ENCODE data around the gene HTT.

The HTT gene

DNA sequence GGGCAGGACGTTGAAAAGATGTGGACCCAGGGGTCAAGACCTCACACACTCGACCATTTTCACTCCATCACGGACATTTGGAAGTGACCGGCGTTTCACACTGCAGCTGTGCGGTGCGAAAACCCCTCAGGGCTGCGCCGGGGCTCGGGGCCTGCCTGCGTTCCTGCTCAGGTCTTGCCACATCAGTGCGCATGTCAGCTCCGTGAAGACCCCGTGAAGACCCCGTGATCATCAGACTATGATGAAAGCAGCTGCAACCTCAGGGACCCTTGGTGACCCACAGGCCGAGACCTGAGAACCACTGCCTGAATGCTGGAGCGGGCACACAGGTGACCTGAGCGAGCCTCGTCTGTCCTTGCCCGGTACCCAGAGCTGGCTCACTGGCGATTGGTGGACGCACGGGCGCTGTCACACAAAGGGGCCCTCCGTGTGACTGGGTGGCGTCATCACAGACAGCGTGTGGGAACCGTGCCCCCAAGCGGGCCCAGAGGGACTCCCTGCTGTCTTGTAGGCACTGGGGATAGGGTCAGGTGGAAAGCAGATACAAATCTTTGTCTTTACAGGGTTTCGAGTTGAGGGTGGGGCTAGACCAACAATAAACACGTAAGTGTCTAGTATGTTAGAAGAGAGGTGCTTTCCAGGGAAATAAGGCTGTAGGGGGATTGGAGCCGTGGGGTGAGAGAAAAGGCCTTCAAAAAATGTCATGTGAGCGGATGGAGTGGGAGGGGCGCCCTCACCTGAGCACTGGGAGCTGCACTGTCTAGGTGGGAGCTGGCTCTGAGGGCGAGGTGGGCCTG is 187.1 kb downstream of the HTT start:
- no peak for DNase-seq (ENCODE audit: low read depth in 1 of 2, low spot score in 1 of 2)

DNA sequence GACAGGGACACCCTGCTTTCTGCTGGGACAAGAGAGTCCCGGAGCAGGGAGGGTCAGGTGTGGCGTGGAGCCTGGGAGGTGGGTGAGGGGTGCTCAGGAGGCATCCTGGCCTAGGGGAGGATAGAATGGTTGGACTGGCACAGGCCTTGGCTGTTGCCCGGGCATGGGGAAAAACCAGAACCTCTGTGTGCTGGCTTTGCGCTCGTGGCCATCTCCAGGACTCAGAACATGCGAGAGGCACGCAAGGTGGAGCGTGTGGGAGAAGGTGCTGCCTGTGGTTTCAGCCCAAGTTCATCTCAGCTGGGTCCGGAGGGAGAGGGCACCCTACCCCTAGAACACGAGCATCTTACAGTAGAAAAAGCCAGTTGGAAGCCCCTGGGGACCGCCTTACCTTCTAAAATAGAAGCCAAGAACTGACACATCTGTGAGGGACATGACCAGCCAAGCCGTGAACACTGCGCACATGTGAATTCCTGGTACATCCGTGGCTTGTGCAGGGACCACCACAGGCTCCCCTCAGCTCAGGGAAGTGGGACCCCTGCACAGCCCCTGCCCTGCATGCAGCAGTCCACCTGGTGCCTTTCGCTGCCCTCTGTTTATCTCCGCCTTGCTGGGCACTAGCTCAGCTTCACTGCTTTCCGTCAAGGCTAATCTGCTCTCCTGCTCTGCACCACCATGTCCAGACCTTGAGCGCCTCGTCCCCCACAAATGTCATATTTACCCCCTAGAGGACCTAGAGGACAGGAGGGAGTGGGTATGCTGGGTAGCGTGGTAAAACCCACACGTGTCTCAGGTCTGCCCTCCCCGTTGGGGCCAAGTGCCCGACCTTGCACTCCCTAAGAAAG is 187.9 kb downstream of the HTT start:
- DNase-seq (ENCODE audit: low read depth in 1 of 2, low spot score in 1 of 2): no peak

DNA sequence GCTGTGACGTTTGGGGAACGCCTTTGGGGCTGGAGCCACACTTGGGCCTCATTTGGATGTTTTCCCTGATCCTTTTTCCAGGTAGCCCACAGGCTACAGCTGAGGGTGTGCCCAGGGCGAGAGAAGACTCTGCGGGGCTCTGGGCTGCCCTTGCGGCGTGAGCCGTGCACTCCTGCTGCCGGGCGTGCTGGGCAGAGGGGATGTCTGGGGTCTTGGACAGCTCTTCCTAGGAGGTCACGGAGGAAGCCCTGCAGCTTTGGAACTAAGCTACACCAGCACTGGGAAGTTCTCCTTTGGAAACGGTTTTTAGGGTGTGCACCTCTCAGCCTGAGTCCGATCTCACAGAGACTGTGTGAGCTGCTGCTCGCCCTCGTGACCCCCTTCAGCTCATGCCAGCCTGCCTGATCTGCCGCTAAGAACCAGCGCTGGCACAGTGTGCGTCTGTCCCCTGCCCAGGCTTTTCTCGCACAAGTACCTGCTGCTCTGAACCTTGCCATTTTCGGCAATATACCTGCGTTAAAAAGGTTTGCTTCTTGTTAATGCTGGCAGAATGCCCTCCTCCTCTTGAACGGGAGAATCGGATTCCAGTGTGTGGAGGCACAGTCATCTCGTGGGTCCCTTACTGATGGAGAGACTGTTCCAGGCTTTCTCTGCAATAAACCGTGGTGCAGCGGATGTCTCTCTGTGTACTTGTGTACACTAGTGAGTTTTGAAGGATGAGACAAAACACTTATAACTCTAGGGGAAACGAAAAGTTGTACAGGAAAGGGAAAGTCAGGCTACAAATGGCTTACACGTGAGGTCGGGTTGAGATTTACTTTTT is 188.8 kb downstream of the HTT start:
- DNase-seq (ENCODE audit: low read depth in 1 of 2, low spot score in 1 of 2): no peak

DNA sequence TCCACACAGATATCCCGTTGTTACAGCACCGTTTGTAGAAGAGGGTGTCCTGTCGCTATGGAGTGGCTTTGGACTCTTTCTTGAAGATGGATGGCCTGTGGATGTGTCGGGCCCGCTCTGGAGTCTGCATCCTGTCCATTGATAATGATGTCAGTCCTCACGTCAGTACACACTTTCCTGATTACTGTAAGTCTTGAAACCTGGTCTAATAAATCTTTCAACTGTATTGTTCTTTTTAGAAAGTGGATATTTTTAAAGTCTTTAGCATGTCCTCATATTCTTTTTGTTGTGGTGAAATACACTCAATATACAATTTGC is 189.4 kb downstream of the HTT start:
- DNase-seq (ENCODE audit: low read depth in 1 of 2, low spot score in 1 of 2): no peak

DNA sequence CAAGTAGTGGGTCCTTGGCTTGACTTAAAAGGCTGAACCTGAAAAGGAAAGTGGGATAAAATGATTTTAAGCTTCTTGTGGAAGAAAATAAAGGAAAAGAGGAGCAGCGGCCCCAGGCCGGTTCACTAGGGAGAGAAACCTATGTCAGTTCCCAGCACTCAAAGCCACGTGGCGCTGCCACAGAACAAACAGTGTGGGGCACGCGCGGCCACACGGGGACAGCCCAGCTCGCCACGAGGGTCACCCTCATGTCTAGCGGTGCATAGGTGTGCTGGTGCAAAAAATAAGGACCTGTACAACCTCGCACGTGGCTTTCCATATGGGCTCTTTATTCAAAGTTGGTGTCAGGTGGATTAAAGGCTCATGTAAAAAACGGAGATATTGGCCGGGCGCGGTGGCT is 191.6 kb downstream of the HTT start:
- DNase-seq (ENCODE audit: low read depth in 1 of 2, low spot score in 1 of 2): no peak

DNA sequence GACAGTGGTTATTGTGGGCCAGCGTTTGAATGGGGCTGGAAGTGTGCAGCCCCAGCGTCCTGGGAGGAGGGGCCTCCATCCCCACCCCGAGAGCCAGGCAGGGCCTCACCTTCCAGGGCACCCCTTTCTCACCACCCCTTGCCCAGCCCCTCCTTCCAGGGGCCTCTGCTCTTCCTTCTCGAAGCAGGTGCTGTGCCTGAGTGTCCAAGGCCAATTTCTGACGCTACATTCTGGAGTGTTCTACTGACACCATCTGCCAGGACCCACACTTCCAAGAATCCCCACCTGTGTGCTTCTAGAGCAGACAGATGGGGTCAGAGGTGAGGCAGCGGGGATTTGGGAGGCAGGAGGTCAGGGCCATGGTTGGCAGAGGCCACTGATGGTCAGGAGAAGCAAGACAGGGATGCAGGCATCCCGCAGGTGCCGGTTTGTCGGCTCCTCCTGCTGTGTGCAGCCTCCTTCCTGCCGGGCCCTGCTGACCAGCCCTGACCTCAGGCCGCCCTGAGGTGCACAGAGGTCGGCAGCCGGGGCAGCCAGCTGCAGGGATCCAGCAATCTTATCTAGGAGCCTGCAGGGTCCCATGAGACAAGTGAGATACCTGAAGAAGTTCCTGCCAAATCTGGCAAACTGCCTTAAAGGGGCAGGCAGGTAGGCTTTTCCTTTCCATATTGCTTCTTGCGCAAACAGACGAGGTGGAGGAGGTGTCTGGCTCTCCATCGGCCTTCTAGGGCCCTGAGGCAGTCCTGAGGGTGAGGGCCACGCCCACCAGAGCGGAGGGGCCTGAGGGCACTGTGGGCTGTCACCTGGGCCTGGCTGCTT is 193.3 kb downstream of the HTT start:
- no peak for DNase-seq (ENCODE audit: low read depth in 1 of 2, low spot score in 1 of 2)

DNA sequence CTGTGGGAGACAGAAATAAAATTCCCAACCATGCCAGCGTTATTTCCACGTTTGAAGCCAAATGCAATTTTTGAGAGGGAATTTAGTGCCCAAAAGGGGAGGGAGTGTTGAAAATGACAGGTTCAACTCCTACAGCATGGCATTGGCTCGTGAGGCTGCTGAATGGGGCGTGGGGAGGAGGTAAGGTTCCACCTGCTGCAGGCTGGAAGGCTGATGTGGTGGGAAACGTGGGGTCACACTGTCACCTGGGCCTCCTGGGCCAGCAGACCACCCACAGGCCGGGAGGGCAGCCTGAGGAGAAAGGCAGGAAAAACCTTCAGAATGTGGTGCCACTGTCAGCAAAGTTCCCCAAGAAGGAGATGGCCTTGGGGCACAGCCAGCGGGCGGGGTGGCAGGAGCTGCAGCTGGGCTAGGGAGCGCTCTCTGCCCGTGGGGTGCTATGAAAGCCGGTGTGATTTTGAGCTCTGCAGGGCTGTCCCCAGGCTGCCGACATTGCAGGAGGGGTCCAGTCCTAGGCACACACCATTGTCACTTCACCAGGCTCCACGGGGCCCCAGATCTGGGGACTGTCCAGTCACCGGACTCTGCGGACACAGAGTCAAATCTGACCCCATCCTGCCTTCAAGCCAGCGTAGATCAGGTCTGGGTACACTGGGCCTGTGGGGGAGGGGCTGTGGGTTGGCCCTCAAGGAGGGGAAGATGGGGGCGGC is 194.1 kb downstream of the HTT start:
- no peak for DNase-seq (ENCODE audit: low read depth in 1 of 2, low spot score in 1 of 2)

DNA sequence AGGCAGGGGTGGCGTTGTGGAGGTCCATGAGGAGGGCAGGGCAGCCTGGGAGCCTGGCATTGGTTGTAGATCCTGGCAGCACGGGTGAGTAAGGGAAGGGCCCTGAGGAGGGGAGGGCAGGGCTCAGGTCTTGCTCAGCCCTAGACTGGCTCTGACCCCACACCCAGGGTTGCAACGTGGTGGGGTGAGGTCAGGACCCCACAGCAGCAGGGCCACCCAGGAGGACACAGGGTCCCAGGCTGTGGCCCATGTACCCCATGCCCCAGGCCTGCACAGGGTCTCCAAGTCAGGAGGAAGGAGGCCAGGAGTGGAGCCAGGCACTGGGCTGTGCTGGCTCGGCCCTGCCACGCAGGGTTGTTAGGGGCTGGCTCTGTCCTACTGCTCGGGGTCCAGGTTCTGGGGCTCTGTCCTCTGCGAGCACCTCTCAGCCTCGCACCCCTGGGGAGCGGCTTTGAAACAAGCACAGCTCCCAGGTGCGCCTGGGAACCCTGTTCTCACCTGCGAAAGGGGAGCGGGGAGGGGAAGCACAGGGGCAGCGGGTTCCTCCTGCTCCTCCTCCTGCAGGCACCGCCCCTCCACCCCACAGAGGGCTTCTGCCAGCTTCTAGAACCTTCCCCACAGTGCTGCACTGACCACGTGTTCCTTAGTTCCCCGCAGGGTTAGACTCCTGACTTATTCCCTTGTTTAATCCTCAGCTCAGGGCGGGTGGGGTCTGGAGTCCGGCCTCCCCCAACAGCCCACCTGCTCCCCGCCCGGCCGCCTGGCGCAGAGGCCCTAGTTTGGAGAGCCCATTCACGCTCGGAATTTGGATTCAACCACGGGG is 194.8 kb downstream of the HTT start:
- DNase-seq (ENCODE audit: low read depth in 1 of 2, low spot score in 1 of 2): no peak

DNA sequence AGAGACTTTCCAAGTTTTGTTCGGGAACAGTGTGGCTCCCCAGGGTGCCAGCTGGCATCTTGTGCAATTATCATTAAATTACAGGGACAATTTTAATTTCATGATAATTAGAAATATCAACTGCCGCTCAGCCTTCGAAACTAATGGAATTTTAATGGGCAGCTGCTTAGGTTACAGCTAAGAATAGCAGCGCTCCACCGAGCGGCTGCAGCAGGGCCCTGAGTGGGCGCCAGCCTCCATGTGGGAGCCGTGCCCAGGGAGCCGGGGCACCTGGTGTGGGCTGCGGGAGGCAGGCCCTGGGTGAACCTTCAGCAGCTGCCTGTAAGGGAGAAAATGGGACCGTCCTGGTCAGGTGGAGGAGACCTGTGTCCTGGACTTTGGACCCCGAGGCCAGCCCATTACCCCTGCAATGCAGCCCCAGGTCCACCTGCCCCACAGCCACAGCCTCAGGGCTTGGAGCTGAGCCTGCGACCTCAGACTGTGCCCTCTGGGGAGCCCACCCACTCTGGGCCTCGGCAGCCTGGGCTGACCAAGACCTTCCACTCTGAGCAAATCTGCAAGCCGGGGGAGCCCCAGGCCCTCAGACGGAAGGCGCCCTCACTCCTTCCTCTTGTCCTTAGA is 195.6 kb downstream of the HTT start:
- no peak for DNase-seq (ENCODE audit: low read depth in 1 of 2, low spot score in 1 of 2)

DNA sequence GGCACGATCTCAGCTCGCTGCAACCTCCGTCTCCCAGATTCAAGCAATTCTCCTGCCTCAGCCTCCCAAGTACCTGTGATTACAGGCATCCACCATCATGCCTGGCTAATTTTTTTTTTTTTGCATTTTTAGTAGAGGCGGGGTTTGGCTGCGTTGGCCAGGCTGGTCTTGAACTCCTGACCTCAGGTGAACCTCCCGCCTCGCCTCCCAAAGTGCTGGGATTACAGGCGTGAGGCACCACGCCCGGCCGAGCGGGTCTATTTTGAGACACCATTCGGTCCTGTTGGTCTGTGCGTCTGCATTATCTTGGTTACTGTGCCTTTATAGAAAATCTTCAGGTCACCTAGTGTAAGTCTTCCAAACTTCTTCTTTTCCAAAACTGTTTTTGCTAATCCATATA is 196.7 kb downstream of the HTT start:
- DNase-seq (ENCODE audit: low read depth in 1 of 2, low spot score in 1 of 2): no peak

DNA sequence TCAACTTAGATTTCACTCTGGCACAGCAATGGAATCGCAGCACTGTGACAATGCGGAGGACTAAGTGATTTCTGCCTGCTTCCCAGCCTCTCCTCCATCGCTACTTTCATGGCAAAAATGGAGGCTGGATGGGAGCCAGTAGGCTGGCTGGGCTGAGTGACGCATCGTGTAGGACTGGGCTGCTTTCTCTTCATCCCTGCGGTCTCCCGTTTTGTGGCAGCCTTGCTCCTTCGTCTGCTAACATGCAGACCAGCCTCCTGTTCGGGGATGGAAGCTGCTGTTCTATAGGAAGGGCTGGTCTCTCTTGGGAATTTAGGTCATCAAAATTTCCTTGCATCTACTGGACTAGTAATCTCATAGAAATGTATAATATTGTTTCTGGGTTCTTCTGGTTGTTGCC is 202.5 kb downstream of the HTT start:
- DNase-seq (ENCODE audit: low read depth in 1 of 2, low spot score in 1 of 2): no peak

DNA sequence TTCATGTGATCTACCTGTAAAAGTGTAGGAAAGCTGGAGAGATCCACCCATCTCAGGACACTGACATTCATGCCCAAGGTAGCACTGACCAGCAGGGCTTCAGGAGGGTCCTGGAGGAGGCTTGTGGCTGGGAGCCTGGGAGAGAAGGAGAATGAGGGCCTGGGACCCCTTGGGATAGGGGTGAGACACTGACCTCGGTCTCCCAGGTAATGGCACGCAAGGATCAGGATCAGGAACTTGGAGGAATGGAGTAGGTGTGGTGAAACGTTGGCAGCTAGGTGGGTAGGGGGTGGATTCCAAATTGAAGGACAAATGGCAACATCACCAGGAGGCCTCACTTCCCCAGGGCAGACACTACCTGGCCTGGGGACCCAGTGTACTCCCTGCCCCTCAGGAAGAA is 206.0 kb downstream of the HTT start:
- DNase-seq (ENCODE audit: low read depth in 1 of 2, low spot score in 1 of 2): no peak

DNA sequence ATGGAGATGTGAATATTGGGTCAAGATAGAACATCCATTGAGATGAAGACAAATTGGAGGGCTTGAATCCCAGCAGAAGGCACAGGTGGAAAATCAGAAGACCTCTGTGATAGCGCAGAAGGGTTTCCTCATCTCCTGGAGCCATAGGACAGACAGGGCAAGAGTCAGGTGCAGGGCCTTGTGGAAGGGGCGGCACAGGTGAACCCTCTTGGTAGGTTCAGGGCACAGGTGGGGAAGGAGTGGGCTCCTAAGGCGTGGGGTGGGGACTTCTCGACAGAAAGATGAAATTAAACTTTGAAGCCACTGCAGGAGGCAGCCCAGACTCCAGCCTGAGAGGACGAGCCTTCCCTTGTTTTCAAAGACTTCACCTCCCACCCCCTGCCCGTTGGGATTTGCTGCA is 209.0 kb downstream of the HTT start:
- no peak for DNase-seq (ENCODE audit: low read depth in 1 of 2, low spot score in 1 of 2)

DNA sequence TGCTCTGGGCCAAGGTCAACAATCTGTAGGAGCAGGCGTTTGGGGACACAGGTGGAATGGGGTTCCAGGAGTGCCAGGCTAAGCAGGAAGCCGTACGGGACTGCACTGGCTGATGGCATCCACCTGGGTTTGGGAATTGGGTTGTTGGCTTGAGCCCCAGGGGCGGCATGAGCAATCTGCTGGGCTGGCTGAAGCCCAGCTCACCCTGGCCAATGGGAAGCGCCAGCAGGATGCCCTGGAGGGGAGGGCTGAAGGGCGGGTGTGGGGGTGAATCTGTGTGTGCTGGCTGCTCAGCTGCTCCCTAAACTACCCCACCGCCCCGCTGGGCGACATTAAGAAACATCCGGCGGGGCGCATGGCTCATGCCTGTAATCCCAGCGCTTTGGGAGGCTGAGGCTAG is 209.4 kb downstream of the HTT start:
- no peak for DNase-seq (ENCODE audit: low read depth in 1 of 2, low spot score in 1 of 2)

DNA sequence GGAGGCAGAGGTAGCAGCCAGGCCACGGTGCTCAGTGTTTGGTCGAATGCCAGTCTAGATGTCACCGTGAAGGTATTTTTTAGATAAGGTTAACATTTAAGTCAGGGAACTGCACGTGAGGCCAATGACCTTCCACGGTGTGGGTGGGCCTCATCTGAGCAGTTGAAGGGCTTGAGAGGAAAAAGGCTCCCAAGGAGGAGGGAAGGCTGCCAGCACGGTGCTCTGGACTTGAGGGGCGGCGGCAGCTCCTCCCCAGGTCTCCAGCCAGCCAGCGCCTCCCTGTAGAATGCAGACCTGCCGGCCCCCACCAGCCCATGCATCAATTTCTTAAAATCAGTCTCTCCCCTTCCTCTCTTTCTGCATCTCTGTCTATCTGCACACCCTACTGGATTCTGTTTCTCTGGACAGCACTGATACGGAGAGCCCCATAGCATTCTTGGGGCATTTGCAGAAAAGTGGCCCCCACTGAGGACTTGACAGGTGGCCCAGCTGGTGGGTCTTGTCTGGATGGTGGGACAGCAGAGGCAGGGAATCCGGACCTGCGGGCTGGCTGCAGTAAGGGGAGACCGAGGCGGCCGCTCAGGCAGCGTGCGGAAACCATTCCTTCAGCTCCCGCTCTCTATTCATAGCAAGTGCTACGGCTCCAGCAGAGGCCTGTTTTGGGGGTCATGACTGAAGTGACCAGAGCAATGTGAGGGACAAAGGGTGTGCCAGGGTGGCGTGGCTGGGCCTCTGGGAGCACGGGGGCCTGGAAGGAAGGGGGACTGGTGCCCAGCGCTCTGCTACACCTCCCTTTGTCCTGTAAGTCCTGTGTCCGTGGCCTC is 210.5 kb downstream of the HTT start:
- DNase-seq (ENCODE audit: low read depth in 1 of 2, low spot score in 1 of 2): no peak

DNA sequence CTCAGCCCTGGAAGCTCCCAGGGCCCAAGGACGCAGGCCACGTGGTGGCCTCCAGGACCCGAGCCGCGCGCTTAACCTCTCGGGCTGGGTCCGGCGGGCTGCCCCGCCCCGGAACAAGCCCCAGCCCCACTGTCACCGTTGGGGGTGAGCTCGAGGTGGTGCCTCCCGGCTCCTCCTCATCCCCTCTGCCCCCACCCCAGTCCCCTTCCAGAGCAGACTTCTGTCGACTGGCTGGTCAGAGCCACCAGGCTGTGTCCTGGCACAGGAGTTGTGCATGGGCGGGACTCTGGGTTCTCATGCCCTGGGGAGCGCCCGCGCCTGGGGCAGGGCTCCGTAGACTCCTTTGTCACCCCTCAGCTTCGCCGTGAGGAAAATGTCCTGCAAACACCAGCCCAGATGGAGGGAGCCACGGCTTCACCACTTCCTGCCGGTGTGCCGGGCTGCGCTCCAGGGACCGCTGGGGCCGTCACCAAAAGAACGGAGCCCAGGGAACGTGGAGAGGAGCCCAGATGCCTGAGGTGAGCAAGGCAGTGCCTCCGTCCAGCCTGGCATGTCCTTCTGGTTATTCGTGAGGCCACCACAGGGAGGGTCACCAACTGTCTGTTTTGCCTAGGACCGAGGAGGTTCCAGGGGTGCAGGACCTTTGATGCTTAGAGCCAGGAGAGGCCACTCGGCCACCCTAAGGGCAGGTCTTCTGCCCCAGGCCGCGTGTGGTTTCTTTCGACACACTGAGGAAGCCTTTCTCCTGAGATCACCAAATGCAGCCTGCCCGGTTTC is 211.3 kb downstream of the HTT start:
- DNase-seq (ENCODE audit: low read depth in 1 of 2, low spot score in 1 of 2): no peak

Measured in stimulated activated CD4-positive, alpha-beta T cell treated with anti-CD3 and anti-CD28 coated beads, Interleukin-15, amount 100 ng/mL, for 1 hour (primary cell).